Omental fat pad (tissue), 4 donors: Measurements from ENCODE around the gene MTMR4. TPM values are rescaled to one million over a fixed set of nuclear protein-coding genes. Genes with fewer than 3 reads are reported as not detected.

ENCODE experiments used
- ATAC-seq: fragments of 150-250 bp; one replicate; pipeline ENCODE4 v1.9.1; 2016; ENCODE audit warnings: mild to moderate bottlenecking, moderate library complexity; ENCODE audit not compliant: low FRiP score
- DNase-seq: peaks from one replicate; pipeline ENCODE4 v3.0.0-alpha.2; 2019; ENCODE audit warnings: low spot score
- CTCF ChIP-seq, 3 donors: fragments of 450-650 bp; IDR thresholded peaks; one replicate each; pipeline ENCODE4 v1.5.1; 2016 to 2017; ENCODE audit warnings: antibody characterized with exemption in 3 of 3, mild to moderate bottlenecking in 3 of 3, moderate library complexity in 2 of 3
- total RNA-seq, 4 donors: library from RNA; depleted of rRNA; stranded (reverse); fragments of >200 nt; gene quantifications; one replicate each; pipeline ENCODE4 v1.1.0, GENCODE V29; 2016

The MTMR4 gene
- total RNA-seq, 4 donors from 2014 or later = 24.3 to 40.1 (median 32.3) TPM

- ATAC-seq (no peak), DNase-seq (no peak)
- no peak for TF ChIP-seq CTCF (IDR thresholded peaks at IDR 0.05)
Observed at GRCh38 chr17:58527306-58527705, 12.9 kb upstream of the MTMR4 start.

GRCh38 chr17:58525239-58525638 is 10.8 kb upstream of the MTMR4 start:
- no peak for TF ChIP-seq CTCF (IDR thresholded peaks at IDR 0.05)
- DNase-seq = no peak

GRCh38 chr17:58521680-58522079 is 7.2 kb upstream of the MTMR4 start:
- TF ChIP-seq CTCF (IDR thresholded peaks at IDR 0.05) = no peak
- DNase-seq = no peak
- no peak for ATAC-seq

More at GRCh38 chr17:58525239-58525638, 10.8 kb upstream of the MTMR4 start:
- peak; percentile 49 for ATAC-seq

- ATAC-seq = no peak
- TF ChIP-seq CTCF (IDR thresholded peaks at IDR 0.05) = no peak
- DNase-seq = no peak
Observed at GRCh38 chr17:58520843-58521430, 6.5 kb upstream of the MTMR4 start.

- peak; percentile 93 for ATAC-seq
- DNase-seq = peak; percentile 95
Observed at GRCh38 chr17:58517928-58518609, 3.6 kb upstream of the MTMR4 start.

GRCh38 chr17:58517378-58517927 is 3.0 kb upstream of the MTMR4 start:
- no peak for DNase-seq
- no peak for TF ChIP-seq CTCF (IDR thresholded peaks at IDR 0.05)
- ATAC-seq = no peak

More at GRCh38 chr17:58517928-58518609, 3.6 kb upstream of the MTMR4 start:
- TF ChIP-seq CTCF (IDR thresholded peaks at IDR 0.05) = no peak
